GM21367 (cell line): ENCODE data around the gene KCNJ1.

Experiments
- ATAC-seq: cut with Tn5 transposase; IDR thresholded peaks from one replicate; pipeline ENCODE4 v1.9.1; 2021; ENCODE audit not compliant: unreplicated experiment

Gene KCNJ1

DNA sequence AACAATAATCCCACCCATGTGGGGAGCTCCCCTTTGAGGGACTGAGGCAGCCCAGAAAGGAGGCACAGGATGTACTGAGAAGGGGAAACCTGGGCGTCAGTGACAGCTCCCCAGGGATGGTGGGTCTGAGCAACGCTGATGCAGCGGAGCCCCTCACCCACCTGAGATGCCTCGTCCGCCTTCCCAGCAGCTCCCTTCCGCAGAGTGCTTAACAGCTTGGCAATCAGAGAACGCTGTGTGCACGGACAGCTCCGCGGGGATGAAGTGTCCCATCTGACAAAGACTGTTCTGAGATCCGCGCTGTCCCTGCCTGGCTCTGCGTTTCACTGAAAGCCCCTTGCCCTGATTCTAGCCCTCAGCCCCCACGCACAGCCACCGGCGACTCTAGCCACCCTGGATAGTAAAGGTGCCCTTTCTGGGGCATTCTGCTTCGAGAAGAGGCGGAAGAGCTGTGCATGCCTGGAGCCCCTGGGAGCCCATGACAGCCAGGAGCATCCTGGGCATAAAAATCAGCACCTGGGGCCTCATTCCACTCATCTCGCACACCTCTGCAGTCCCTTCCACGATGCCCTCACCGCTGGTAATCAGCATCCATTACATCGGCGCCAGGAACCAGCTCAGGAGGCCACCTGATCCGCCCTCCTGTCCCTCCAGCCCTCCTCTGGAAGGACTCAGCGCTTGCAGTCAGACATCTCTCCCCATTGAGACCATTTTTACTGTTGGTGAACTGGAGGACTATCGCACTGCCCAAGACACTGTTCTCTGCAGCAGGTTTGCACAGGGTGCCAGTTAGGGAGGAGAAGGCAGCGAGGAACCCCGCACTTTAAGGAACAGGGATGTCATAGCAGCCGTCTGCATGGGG, 34.8 kb upstream of the KCNJ1 start:
- ATAC-seq = no peak

DNA sequence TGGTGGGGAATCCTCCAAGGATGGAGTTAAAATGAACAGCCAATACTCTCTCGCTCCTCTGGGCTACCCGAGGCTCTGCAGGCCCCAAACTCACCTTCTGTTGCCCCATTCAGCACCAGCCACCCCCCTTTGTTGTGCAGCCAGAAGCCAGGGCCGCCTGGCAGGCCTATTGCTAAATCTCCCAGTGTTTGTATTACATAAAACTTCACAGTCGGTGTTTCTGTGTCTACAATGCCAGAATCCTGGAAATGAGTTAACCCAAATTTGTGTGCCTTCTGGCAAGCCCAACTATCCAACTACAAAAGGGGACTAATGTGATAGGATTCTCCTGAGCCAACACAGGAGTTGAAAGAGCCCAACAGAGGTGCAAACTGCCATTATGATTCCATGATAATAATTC, 33.4 kb upstream of the KCNJ1 start:
- no peak for ATAC-seq

DNA sequence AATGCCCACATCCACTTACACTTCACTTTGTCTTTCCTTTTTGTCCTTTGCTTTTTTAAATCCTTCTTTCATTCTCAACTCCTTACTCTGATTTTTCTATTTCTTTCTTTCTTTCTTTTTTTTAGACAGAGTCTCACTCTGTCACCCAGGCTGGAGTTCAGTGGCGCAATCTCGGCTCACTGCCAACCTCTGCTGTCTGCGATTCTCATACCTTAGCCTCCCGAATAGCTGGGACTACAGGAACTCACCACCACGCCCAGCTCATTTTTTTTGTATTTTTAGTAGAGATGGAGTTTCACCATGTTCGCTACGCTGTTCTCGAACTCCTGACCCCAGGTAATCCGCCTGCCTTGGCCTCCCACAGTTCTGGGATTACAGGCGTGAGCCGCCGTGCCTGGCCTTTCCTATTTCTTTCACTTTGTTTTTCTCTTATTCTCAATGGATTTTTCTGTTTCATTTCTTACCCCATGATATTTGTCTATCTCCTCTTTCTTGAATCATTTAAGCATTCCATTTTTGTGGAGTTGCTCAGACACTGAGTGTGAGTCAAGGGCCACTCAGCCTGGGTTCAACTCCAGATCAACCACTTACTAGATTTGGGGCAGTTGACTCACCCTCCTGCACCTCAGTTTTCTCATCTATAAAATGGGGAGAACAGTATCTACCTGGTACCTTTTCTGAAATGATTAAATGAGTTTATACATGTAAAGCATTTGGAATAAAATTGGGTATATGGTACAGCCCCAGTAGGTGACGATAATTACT, 31.7 kb upstream of the KCNJ1 start:
- no peak for ATAC-seq

DNA sequence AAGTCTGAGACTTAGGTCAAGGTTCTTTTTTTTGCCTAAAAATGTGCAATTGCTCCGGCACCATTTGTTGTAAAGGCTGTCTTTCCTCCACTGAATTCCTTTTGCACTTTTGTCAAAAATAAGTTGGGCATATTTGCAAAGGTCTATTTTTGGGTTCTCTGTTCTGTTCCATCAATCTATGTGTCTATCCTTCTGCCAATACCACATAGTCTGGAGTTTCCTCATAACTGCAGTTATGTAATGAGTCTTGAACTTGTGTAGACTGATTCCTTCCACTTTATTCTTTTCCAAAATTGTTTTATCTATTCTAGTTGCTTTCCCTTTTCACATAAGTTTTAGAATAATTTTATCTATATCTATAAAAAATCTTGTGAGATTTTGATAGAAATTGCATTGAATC, 30.7 kb upstream of the KCNJ1 start:
- no peak for ATAC-seq

DNA sequence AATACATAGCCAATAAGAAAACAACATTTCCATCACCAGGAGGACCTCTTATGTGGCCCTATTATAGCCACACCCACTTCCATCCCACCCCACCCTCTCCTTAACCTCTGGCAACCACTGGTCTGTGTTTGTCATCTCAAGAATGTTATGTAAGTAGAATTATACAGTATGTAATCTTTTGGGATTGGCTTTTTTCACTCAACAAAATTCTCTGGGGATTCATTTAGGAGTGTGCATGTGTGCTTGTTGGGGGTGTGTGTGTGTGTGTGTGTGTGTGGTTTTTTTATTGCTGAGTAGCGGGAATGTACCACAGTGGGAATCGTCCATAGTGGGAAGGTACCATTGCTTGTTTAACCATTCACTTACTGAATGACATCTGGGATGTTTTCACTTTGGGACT, 29.3 kb upstream of the KCNJ1 start:
- ATAC-seq = no peak

DNA sequence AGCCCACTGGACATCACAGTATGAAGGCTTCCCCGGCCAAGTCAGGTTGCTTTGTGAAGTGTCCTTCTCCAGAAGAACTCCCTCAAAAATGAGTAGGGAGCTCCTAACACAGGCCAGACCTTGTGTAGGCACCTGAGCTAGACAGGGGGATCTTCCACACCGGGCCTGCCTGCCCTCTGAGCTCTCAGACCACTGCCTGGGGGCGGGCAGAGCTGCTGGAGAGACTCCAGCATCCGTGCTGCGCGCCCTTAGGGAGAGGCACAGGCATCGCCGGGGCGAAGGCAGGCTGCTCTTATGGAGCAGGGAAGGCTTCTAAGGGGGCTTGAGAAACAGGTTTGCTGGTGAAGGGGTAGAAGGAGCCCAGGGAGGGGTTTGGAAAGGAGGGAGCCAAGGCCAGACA, 28.4 kb upstream of the KCNJ1 start:
- no peak for ATAC-seq

DNA sequence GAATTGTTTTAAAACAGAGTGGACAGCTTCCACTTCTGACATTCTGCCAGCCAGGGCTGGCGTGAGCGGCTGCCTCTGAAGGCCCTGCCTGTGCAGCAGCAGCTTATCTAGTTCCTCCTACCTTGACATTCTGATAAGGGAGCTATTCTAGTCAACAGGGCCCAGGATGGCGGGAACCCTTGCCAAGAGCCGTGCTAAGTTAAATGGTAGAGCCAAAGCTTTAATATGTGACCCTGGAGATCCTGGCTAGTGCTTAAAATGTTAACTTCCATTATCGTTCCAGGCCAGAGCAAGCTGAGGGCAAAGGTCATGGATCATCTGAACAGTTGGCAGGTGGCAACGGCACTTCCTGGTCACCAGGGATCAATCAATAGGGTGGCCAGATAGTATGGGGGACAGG, 27.6 kb upstream of the KCNJ1 start:
- no peak for ATAC-seq

DNA sequence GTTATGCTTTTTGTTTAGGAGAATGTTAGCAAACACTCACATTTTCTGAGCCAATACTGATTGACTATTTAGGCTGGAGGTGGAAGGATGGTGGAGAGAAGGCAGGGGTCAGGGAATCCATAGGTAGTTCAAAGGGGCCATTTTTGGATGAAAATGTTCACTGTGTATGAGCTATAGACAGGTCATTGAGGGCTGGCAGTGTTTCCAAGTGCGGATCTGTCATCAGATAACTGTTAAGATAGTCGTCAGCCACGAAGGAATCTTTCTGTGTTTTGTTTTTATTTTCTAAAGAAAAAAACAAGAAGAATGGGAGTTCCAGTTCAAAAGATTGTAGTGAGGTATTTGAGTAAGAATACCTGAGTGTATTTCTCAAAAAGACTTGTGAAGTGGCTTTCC, 27.2 kb upstream of the KCNJ1 start:
- ATAC-seq = no peak

DNA sequence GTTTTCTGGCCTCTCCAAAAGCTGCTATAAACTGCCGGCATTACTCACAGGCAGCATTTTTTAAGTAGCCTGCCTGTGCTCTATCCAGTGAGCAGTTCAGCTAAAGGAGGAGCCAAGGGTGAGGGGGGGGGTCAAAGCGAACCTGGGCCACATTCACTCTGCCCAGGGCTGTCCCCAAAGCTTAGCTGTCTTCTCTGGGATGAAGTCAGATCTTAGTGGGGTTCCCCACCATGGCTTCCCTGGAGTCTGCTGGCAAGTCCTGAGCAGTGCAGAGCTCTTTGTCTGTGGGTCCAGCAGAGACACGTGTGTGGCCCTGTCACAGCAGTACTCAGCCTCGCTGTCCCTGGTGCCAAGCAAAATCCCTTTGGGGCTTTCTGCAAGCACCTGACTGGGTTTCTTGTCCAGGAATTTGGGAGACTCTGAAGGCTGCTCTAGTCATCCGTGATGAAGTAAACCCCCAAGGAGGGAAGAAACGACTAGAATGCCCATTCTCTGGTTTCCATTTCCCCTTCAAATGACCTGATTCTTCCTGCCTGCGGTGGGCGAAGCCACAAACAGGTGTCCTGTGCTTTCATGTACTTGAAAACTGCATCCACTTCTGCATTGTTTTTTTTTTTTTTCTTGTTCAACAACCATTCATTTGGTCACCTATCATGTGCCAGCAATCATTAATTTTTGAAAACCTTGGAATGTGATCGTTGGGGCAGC, 26.6 kb upstream of the KCNJ1 start:
- peak; percentile 82 for ATAC-seq

DNA sequence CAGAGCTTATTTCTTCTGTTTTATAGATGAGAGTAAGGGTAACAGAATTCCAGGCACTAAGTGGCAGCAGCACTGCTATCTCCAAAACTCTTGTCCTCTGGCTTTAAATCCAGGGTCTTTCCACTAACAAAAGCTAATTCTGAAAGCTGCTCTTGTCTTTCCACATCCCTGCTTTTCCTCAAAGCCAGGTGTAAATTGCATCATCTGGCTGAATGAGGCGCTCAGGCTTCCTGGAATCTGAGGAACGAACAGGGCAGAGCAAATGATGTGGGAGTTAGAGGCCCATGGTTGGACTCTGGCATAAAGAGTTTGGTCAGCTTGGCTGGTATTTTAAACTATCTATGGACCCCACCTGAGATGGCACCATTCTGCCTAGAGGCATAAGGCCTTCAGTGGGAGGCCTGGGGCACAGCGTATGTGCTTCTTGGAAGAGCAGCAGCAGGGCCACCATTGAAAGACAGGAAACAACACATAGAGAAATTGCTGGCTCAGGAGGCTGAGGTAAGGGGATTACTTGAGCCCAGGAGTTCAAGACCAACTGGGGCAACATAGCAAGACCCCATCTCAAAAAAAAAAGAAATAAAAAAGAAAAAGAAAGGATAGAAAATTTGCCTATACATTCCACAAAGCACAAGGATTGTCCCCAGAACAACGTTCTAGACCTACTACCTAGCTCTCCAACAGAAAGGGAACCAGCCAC, 25.9 kb upstream of the KCNJ1 start:
- ATAC-seq = no peak

DNA sequence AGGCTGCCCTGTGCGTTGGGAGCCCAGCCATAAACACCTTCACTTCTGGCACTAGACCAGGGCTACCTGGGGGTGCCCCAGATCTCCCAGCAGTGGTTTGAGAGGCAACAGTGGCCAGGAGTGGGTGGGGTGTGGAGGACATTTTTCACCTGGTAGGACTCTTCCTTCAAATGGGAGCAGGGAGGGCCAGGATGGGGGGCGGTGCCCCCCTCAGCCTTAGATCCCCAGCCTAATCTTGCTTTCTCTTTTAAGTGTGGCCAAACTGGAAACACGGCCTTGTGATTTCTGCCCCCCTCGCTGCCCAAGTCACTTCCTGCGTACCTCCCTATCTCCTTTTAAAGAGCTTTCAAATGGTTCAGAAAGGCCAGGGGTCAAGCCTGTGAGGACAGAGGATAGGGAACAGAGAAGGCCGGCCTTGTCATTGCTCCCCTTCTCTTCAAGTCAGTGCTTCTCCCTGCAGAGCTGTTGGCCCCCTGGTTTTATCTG, 24.9 kb upstream of the KCNJ1 start:
- no peak for ATAC-seq

DNA sequence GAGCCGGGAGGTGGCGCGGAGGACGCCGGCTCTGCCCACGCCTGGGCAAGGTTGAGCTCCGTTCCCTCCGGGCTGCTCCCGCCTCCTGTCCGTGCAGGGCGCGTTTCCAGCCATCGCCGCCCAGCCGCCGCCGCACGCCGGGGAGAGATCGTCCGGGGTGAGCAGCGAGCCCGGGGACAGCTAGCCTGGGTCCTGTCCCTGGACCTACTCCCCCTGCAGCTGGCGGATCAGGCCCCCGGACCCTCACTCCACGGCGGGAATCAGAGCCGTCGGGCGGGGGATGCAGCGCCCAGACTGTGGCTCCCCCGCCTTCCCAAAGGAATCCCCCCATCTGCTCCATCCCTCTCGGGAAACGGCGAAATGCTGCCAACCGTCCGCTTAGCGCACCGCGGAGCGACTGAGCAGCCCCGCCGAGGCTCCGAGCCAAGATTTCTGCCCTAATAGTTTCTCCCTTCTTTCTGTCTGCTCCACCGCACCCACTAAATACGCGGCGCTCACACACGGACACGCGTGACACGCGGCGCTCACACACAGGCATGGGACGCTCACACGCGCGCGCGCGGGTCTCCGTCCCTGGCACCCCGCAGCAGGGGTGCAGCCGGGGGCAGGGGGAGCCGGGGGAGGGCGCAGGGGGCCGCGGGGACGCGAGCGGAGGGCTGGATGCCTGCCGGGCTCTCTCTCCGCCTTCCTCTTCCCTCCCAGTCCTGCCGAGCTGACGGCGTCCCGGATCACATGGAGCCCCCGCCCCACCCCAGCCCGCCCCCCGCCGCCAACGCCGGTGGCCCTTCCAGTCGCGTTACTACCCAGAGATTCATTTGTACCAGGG, 23.7 kb upstream of the KCNJ1 start, which contains the start of gene KCNJ5:
Gene KCNJ5, plus strand, starts transcription at position 814 of the 826 bp plus-strand sequence. CDS start 19,918 bp downstream, outside the sequence.
- no peak for ATAC-seq

DNA sequence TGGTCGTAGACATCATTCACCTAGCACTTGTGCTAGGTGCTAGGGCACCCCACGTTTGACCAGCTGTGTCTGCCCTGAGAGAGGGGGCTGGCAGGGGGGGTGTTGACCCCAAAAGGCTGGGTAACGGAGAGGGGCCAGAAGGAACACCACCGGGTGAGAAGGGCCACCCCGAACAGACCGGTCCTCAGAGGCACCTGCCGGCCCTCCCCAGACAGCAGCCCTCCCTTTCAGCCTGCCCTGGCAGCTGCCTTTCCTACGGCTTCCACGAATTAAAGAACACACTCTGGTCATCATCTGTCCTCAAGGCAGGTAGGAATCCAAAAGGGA, 23.1 kb upstream of the KCNJ1 start:
- no peak for ATAC-seq

DNA sequence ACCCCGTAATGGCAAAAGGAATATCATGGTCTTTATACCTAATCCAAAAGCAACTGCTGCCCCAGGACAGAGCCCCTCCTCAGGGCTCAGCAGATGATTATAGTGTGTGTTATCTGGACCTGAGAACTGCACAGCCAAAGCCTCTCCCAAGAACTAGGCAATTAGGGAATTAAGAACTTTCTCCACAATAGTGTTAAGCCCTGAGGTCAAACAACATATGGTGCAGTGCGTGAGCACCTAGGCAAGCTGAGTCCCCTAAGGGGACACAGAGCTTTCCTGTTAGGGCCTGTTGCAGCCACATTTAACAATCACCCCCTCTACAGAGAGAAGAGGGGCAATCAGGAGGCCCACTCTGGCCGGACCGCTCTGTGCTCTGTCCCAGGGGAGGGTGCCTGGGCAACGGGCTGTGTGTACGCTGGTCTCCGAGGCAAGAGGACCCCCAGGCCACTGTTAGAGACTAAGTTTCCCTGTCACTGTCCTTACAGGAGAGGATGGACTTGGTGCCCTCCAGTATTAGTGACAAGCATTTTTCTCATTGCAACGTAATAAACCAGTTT, 22.6 kb upstream of the KCNJ1 start:
- ATAC-seq = no peak

DNA sequence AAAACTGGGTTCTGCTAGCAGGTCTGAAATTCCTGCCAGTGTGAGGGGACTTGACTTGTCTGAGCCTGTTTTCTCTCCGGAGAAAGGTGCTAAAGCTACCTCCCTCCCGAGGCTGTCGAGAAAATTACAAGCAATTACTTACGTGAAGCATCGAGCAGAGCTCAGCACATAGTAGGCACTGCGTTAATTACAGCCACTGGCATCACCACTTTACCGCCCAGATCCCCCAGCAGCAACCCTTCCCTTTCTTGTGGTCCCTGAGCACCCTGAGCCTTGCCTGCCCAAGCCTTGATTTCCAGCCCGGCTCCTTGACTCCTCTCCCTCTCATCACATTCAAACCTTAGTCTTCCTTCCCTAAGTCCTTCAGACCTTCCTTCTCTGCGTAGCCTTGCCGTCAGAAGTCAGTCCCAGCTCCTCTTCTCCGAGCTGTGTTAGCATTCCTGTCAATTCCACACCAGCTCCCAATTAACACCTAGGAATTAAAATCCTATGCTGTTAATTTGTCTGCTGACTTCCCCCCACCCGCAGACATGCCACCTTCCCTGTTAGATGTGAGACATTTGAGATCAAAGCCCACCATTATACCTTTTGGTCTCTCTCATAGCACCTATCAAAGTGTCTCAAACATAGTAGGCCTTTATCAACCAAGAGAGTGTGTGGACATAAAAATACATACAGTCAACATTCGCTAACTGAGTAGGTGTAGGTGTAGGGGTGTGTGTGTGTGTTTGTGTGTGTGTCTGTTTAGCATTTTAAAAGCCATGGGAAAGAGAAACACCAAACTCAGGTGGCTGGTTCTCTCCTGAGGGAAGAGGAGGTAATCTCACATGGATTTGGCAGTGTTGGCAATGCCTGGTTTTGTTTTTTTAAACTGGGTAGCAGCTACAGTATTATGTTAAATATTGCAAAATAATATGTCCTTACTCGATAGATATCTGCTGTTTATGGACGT, 21.2 kb upstream of the KCNJ1 start:
- no peak for ATAC-seq

DNA sequence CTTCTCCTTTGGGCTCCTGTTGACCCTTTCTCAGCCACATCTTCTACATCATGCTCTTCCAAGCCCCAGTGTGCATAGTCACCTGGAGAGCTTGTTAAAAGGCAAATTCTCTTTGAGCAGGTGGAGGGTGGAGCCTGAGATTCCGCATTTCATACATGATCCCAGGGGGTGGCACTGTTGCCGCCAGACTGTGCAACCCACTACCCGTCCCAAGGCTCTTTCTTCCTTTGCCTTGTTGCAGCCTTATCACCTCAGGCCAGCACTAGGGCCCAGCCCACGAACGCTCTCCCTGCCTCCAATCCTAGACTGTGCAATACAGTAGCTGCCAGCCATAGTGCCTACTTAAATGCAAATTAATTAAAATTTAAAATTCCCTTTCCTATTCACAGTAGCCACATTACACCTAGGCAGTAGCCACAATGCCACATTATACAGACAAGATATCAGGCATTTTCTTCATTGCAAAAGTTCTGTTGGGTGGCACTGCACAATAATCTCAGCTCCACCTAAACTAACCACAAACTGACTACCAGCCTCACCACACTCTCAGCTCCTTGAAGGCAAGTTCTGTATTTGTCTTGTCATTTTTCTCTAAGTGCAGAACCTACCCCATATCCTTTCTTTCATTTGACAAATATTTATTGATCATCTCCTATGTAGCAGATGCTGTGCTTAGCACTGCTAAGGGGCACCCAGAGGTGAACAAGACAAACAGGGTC, 19.5 kb upstream of the KCNJ1 start:
- no peak for ATAC-seq

DNA sequence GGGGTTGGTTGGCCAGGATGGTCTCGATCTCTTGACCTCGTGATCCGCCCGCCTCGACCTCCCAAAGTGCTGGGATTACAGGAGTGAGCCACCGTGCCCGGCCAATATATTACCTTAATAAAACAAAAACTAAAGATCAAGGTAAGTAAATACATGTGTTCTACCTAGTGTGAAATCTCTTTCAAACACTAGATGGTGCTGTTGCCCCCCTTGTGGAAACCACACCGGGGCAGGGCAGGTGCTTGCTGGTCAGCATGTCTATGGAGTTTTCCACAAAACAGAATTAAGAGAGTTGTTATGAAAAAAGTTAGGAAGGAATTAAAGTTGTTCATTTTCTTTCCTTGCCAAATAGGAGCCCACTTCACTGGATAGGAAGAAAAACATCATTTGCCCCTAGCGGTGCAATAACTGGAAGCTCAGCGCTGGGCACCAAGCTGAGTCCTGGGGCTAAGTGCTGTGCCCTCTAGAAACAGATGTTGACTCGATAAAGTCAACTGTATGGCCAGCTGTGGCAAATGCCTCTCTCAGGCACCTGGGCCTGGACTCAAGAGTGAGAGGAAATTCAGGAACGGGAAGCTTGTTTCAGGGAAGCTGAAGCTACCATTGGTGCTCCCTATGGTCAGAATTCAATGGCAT, 17.7 kb upstream of the KCNJ1 start:
- ATAC-seq = peak; percentile 93

DNA sequence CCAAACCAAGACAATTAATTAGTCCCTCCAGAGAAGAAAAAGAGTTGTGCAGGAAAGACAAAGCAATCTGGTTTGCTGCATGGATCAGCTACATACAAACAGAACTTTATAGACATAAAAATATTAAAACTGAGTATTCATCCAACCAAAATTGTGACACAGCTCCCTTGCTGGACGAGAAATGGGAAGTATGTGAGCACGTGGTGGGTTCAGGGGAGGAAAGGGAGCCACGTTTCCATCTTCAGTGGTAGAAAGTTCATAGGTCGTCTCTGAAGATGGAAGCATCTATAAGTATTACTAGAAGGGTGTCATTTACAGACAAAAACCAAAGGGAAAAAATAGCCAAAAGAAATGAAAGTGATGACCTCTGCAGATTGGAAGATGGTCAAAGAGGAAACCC, 17.0 kb upstream of the KCNJ1 start:
- ATAC-seq = no peak
